ENCODE results near the gene NEU2.
A peak's percentile ranks its signal among the peaks of the same experiment; 100 is the strongest.
"Not testable (repeated sequence)": the region's sequence is repeated elsewhere in the genome, so short reads cannot be mapped to it uniquely, and the experiment has no call there.

NEU2 gene

GRCh38 chr2:233011268-233011650, 21.2 kb upstream of the NEU2 start:
- no peak for DNase-seq

- DNase-seq = no peak
Observed at GRCh38 chr2:233011702-233012131, 20.8 kb upstream of the NEU2 start.

- no peak for DNase-seq
Observed at GRCh38 chr2:233012301-233012971, 20.0 kb upstream of the NEU2 start.

- no peak for DNase-seq
Observed at GRCh38 chr2:233013027-233013461, 19.4 kb upstream of the NEU2 start, which contains the start of gene NGEF. Gene NGEF (minus strand): TSS chr2:233013256. CDS start chr2:232974890, 38,366 bp downstream.

- DNase-seq = no peak
Observed at GRCh38 chr2:233013650-233014049, 18.8 kb upstream of the NEU2 start.

- no peak for DNase-seq
Observed at GRCh38 chr2:233015019-233015645, 17.3 kb upstream of the NEU2 start.

- DNase-seq = no peak
Observed at GRCh38 chr2:233017947-233018346, 14.5 kb upstream of the NEU2 start.

- not testable (repeated sequence) for DNase-seq
Observed at GRCh38 chr2:233019610-233020009, 12.9 kb upstream of the NEU2 start.

GRCh38 chr2:233020454-233020853, 12.0 kb upstream of the NEU2 start:
- no peak for DNase-seq

GRCh38 chr2:233021771-233022170, 10.7 kb upstream of the NEU2 start:
- DNase-seq = no peak

- no peak for DNase-seq
Observed at GRCh38 chr2:233022561-233022960, 9.9 kb upstream of the NEU2 start.

- no peak for DNase-seq
Observed at GRCh38 chr2:233023007-233023760, 9.3 kb upstream of the NEU2 start.

- no peak for DNase-seq
Observed at GRCh38 chr2:233023761-233024410, 8.6 kb upstream of the NEU2 start.

- DNase-seq = peak; percentile 9
Observed at GRCh38 chr2:233025706-233026105, 6.8 kb upstream of the NEU2 start.

- DNase-seq = peak; percentile 61
Observed at GRCh38 chr2:233026198-233026813, 6.2 kb upstream of the NEU2 start.

GRCh38 chr2:233029321-233029720, 3.2 kb upstream of the NEU2 start:
- DNase-seq = peak; percentile 68

- no peak for DNase-seq
Observed at GRCh38 chr2:233031556-233032500, 644 bp upstream of the NEU2 start.

- peak; percentile 16 for DNase-seq
Observed at GRCh38 chr2:233033672-233034071, 1.2 kb downstream of the NEU2 start.

- no peak for DNase-seq
Observed at GRCh38 chr2:233034091-233034882, 1.8 kb downstream of the NEU2 start.

GRCh38 chr2:233035426-233036161, 3.1 kb downstream of the NEU2 start:
- DNase-seq = no peak

All from fibroblast of skin of right quadriceps (primary cell).